Activated effector memory CD4-positive, alpha-beta T cell treated with anti-CD3 and anti-CD28 coated beads, Interleukin-2, amount 50 U/mL, for 16 hours (primary cell): ENCODE measurements around the gene SFT2D3.

Experiments
- DNase-seq: peaks from one replicate; pipeline ENCODE4 v3.0.0-alpha.2; 2020

Gene SFT2D3

DNA sequence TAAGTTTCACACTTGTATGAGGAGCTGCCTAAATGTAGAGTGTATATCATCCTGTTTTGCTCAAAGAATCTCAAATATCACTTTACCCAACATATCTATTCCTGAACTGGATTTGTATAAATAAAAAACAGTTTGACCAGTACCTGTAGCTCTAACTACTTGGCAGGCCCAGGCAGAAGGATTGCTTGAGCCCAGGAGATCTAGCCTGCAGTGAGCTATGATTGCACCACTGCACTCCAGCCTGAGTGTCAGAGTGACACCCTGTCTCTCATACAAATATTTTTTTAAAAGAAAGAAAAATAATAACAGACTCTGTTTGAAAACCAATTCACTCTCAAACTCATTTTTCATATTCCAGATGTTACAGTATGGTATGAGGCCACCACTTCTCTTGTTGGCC lies 18.2 kb upstream of the SFT2D3 start:
- DNase-seq, result no peak

DNA sequence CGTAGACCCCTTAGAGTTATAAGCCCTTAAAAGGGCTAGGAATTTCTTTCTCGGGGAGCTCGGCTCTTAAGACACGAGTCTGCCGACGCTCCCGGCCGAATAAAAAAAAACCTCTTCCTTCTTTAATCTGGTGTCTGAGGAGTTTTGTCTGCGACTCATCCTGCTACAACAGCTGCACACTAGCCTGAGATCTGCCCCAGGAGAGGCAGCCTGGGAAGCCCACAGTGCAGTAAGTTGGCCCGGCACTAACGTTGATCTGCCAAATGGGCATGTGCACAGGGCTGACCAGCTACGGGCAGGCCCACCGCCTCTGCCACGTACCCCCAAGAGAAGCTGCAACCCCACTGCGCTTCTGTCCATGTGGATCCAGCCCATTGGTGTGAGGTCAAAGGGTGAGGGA lies 17.5 kb upstream of the SFT2D3 start:
- DNase-seq, result no peak

GRCh38 chr2:127685410-127686080 lies 15.8 kb upstream of the SFT2D3 start:
- DNase-seq, result no peak

- DNase-seq, result no peak
These were observed 12.9 kb upstream of the SFT2D3 start for GRCh38 chr2:127688405-127688804.

GRCh38 chr2:127690696-127691095 lies 10.6 kb upstream of the SFT2D3 start:
- DNase-seq, result no peak

GRCh38 chr2:127694986-127695385 lies 6.3 kb upstream of the SFT2D3 start:
- DNase-seq, result no peak

GRCh38 chr2:127695491-127696472 lies 5.5 kb upstream of the SFT2D3 start:
- DNase-seq, result peak; percentile 83

DNA sequence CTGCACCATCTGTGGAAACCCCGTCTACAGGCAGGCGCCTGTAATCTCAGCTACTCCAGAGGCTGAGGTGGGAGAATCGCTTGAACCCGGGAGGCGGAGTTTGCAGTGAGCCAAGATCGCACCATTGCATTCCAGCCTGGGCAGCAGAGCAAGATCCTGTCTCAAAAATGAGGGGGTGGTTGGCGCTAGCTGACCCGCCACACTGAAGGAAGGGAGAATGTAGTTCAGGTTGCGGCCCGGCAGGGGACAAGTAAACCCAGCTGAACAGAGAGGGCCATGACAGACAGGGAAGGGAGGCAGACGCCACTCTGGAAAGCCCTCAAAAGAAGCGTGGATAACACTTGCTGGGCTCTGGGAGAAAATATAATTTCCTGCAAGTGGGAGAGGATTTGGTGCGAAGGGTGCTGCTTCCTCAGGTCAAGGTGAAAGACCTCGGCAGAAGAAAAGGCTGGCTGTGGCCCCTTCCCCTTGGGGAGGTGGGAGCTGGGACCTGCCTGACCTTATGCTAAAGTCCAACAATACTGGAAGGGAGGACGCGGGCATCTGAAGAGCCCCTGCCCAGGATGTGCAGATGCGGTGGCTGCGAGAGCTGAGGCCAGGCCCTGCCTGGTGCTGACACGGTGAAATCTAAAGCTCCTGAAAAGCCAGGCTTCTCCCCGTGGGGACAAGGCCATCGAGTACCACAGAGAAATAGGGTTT lies 3.7 kb upstream of the SFT2D3 start:
- DNase-seq, result no peak

GRCh38 chr2:127698553-127699355 lies 2.5 kb upstream of the SFT2D3 start:
- DNase-seq, result no peak

GRCh38 chr2:127700527-127701192 lies 637 bp upstream of the SFT2D3 start:
- DNase-seq, result no peak

DNA sequence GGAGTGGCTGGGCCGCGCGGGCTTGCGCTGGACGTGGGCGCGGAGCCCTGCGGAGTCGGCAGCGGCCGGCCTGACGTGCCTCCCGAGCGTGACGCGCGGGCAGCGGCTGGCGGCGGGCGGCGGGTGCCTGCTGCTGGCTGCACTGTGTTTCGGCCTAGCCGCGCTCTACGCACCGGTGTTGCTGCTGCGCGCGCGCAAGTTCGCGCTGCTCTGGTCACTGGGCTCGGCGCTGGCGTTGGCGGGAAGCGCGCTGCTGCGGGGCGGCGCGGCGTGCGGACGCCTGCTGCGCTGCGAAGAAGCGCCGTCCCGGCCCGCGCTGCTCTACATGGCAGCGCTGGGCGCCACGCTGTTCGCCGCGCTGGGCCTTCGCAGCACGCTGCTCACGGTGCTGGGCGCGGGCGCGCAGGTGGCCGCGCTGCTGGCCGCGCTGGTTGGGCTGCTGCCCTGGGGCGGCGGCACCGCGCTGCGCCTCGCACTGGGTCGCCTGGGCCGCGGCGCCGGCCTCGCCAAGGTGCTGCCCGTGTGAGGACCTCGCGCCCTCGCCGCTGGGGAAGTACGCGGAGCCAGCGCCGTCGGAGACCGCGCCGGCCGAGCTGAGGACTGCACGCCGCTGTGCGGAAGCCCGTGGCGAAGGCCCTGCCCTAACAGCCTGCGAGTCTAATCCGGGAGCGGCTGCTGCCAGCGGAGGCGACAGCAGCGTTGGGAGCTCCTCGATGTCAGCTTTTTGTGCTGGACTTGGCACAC lies 526 bp downstream of the SFT2D3 start:
- peak; percentile 93 for DNase-seq

- no peak for DNase-seq
These were observed 1.2 kb downstream of the SFT2D3 start for GRCh38 chr2:127702395-127703009.

DNA sequence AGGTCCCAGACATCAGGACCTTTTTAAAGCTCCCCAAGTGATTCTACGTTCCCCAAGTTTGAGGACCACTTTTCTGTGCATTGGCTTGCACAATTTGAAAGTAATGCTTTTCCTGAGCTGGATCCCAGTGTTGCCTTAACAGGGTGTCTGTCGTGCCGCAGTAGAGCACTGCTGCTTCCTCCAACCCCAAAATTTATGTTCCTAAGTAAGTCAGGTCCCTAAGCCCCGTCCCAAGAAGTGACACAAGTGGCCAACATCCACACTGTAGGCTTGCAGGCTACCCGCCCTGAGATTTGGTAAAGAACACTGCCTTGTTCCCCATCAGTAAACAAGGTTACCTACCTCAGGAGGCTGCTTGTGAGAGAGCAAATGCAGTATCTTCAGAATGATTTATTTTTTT lies 2.0 kb downstream of the SFT2D3 start:
- no peak for DNase-seq

GRCh38 chr2:127704641-127705390 lies 3.5 kb downstream of the SFT2D3 start:
- no peak for DNase-seq

GRCh38 chr2:127705391-127706065 lies 4.2 kb downstream of the SFT2D3 start:
- DNase-seq, result no peak

- no peak for DNase-seq
These were observed 5.1 kb downstream of the SFT2D3 start for GRCh38 chr2:127706215-127706990.

- DNase-seq, result no peak
These were observed 6.8 kb downstream of the SFT2D3 start for GRCh38 chr2:127707890-127708648.

DNA sequence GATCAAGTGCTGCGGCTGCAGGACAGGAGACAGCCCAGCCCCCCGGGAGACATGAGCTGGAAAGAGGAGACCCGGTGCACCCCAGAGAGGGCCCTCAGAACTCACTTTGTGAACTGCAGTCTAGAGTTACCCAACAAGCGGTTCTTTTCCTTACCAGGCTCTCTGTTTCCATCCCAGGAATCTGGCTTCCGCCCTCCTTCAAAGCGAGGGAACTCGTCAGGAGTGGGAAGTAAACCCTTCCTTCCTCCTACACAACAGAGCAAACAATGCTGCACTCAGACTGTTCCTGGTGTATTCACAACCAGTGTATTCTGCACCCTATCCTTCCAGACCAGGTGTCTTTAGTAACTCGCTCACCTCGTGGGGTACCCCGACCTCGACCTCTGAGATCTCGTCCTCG lies 8.0 kb downstream of the SFT2D3 start:
- DNase-seq, result no peak
